Stomach smooth muscle (tissue), 2 donors: ENCODE measurements around the gene BHMT2.

Experiments
- H3K27ac ChIP-seq: one replicate; pipeline ENCODE4 v1.7.0; 2013; ENCODE audit warnings: mild to moderate bottlenecking, low read length, inconsistent platforms
- H3K27me3 ChIP-seq, 2 donors: one replicate each; pipeline ENCODE4 v1.7.0; 2013; ENCODE audit warnings: low read length in 2 of 2; ENCODE audit not compliant: insufficient read depth in 2 of 2, control insufficient read depth in 1 of 2
- H3K36me3 ChIP-seq, 2 donors: one replicate each; pipeline ENCODE4 v1.7.0; 2013; ENCODE audit warnings: low read length in 2 of 2; ENCODE audit not compliant: control insufficient read depth in 2 of 2, insufficient read depth in 2 of 2
- H3K4me1 ChIP-seq: one replicate; pipeline ENCODE4 v1.7.0; 2013; ENCODE audit warnings: low read length; ENCODE audit not compliant: control insufficient read depth, insufficient read depth
- H3K4me3 ChIP-seq, 2 donors: one replicate each; pipeline ENCODE4 v1.7.0; 2013; ENCODE audit warnings: low read length in 2 of 2
- H3K9ac ChIP-seq, 2 donors: one replicate each; pipeline ENCODE4 v1.7.0; 2013; ENCODE audit warnings: low read length in 2 of 2, mild to moderate bottlenecking in 1 of 2
- H3K9me3 ChIP-seq, 2 donors: one replicate each; pipeline ENCODE4 v1.7.0; 2013; ENCODE audit warnings: low read length in 2 of 2; ENCODE audit not compliant: control insufficient read depth in 2 of 2
- donor health status: healthy.
- donor health status: Pancreatic carcinoma.

BHMT2 gene

GRCh38 chr5:79120221-79120620 lies 50.7 kb downstream of the BHMT2 start:
- no peak overlapping the region for H3K4me3 ChIP-seq
- no peak overlapping the region for H3K27ac ChIP-seq
- H3K9me3 ChIP-seq: no peaks in the 10 kb centered on the region
- H3K27me3 ChIP-seq: no peaks in the 10 kb centered on the region
- no peaks in the 10 kb centered on the region for H3K4me1 ChIP-seq
- H3K36me3 ChIP-seq: no peaks in the 10 kb centered on the region
- H3K9ac ChIP-seq: no peak overlapping the region

- Histone ChIP-seq H3K4me1 (no peaks in the 10 kb centered on the region), H3K27me3 (no peaks in the 10 kb centered on the region), H3K27ac (no peak overlapping the region), H3K9me3 (no peaks in the 10 kb centered on the region), H3K36me3 (no peaks in the 10 kb centered on the region), H3K9ac (no peak overlapping the region), H3K4me3 (no peak overlapping the region)
Observed at GRCh38 chr5:79122973-79123372, 53.4 kb downstream of the BHMT2 start.

GRCh38 chr5:79124607-79125006 lies 55.0 kb downstream of the BHMT2 start:
- Histone ChIP-seq H3K9me3 (no peaks in the 10 kb centered on the region), H3K27me3 (no peaks in the 10 kb centered on the region), H3K4me3 (no peak overlapping the region), H3K9ac (no peak overlapping the region), H3K36me3 (no peaks in the 10 kb centered on the region), H3K4me1 (no peaks in the 10 kb centered on the region), H3K27ac (no peak overlapping the region)

GRCh38 chr5:79130781-79131180 lies 61.2 kb downstream of the BHMT2 start:
- H3K4me1 ChIP-seq: peaks cover 4% of the 10 kb centered on the region

GRCh38 chr5:79133121-79133656 lies 63.6 kb downstream of the BHMT2 start:
- H3K27me3 ChIP-seq: no peaks in the 10 kb centered on the region
- H3K4me3 ChIP-seq: peak overlapping the region; percentile 68 to 74
- no peaks in the 10 kb centered on the region for H3K36me3 ChIP-seq
- peak overlapping the region; percentile 63 to 77 for H3K9ac ChIP-seq
- peaks cover 4% of the 10 kb centered on the region for H3K4me1 ChIP-seq
- peak overlapping the region; percentile 81 for H3K27ac ChIP-seq
- H3K9me3 ChIP-seq: no peaks in the 10 kb centered on the region

More at GRCh38 chr5:79130781-79131180, 61.2 kb downstream of the BHMT2 start:
- no peaks in the 10 kb centered on the region for H3K27me3 ChIP-seq
- H3K9me3 ChIP-seq: no peaks in the 10 kb centered on the region
- no peak overlapping the region for H3K27ac ChIP-seq
- H3K9ac ChIP-seq: no peak overlapping the region
- no peaks in the 10 kb centered on the region for H3K36me3 ChIP-seq
- no peak overlapping the region for H3K4me3 ChIP-seq

- H3K27me3 ChIP-seq: no peaks in the 10 kb centered on the region
- H3K36me3 ChIP-seq: no peaks in the 10 kb centered on the region
- H3K9me3 ChIP-seq: no peaks in the 10 kb centered on the region
- peak overlapping the region; percentile 81 for H3K27ac ChIP-seq
- peaks cover 4% of the 10 kb centered on the region for H3K4me1 ChIP-seq
- peak overlapping the region; percentile 63 to 77 for H3K9ac ChIP-seq
- H3K4me3 ChIP-seq: peak overlapping the region; percentile 68 to 74
Observed at GRCh38 chr5:79133657-79134451, 64.3 kb downstream of the BHMT2 start.

- Histone ChIP-seq H3K9me3 (peaks cover 4 to 8% of the 10 kb centered on the region in 2 donors), H3K27me3 (no peaks in the 10 kb centered on the region), H3K36me3 (no peaks in the 10 kb centered on the region), H3K9ac (no peak overlapping the region), H3K27ac (no peak overlapping the region), H3K4me3 (no peak overlapping the region), H3K4me1 (peaks cover 4% of the 10 kb centered on the region)
Observed at GRCh38 chr5:79135790-79136553, 66.4 kb downstream of the BHMT2 start.

GRCh38 chr5:79136618-79137017 lies 67.1 kb downstream of the BHMT2 start:
- no peak overlapping the region for H3K27ac ChIP-seq
- H3K27me3 ChIP-seq: no peaks in the 10 kb centered on the region
- H3K36me3 ChIP-seq: no peaks in the 10 kb centered on the region
- no peak overlapping the region for H3K9ac ChIP-seq
- H3K4me1 ChIP-seq: peaks cover 4% of the 10 kb centered on the region
- no peak overlapping the region for H3K4me3 ChIP-seq
- peaks cover 4 to 8% of the 10 kb centered on the region in 2 donors for H3K9me3 ChIP-seq
